Inferior parietal cortex (tissue), 1 donor: ENCODE results near the gene MBOAT1.

Experiments used
- DNase-seq: peaks from one replicate; pipeline ENCODE4 v3.0.0-alpha.2; 2016; ENCODE audit errors: extremely low spot score

Gene MBOAT1

GRCh38 chr6:20234136-20234535 is 21.9 kb upstream of the MBOAT1 start:
- DNase-seq = no peak

GRCh38 chr6:20233007-20233730 is 20.9 kb upstream of the MBOAT1 start:
- DNase-seq = no peak

GRCh38 chr6:20232188-20232587 is 19.9 kb upstream of the MBOAT1 start:
- DNase-seq = no peak

- DNase-seq = no peak
These were observed 18.3 kb upstream of the MBOAT1 start for GRCh38 chr6:20230401-20231119.

- no peak for DNase-seq
These were observed 17.6 kb upstream of the MBOAT1 start for GRCh38 chr6:20229881-20230280.

- DNase-seq = no peak
These were observed 15.1 kb upstream of the MBOAT1 start for GRCh38 chr6:20227350-20227749.

- no peak for DNase-seq
These were observed 10.9 kb upstream of the MBOAT1 start for GRCh38 chr6:20223141-20223540.

GRCh38 chr6:20221421-20221820 is 9.2 kb upstream of the MBOAT1 start:
- no peak for DNase-seq

GRCh38 chr6:20220359-20220758 is 8.1 kb upstream of the MBOAT1 start:
- DNase-seq = no peak

GRCh38 chr6:20217891-20218290 is 5.6 kb upstream of the MBOAT1 start:
- DNase-seq = no peak

GRCh38 chr6:20217324-20217855 is 5.1 kb upstream of the MBOAT1 start:
- DNase-seq = no peak

GRCh38 chr6:20215310-20215709 is 3.0 kb upstream of the MBOAT1 start:
- no peak for DNase-seq

- no peak for DNase-seq
These were observed 1.1 kb upstream of the MBOAT1 start for GRCh38 chr6:20213271-20213798.

GRCh38 chr6:20211941-20212391 is 303 bp downstream of the MBOAT1 start:
- no peak for DNase-seq

- DNase-seq = no peak
These were observed 980 bp downstream of the MBOAT1 start for GRCh38 chr6:20211037-20211940.

- no peak for DNase-seq
These were observed 2.1 kb downstream of the MBOAT1 start for GRCh38 chr6:20210158-20210557.

- DNase-seq = no peak
These were observed 3.4 kb downstream of the MBOAT1 start for GRCh38 chr6:20208687-20209378.

GRCh38 chr6:20207088-20207418 is 5.2 kb downstream of the MBOAT1 start:
- no peak for DNase-seq

- no peak for DNase-seq
These were observed 6.5 kb downstream of the MBOAT1 start for GRCh38 chr6:20205722-20206161.

GRCh38 chr6:20204512-20204894 is 7.8 kb downstream of the MBOAT1 start:
- no peak for DNase-seq
